ENCODE data around the gene FAXDC2. TPM values are rescaled to one million over a fixed set of nuclear protein-coding genes. Genes with fewer than 3 reads are reported as not detected.
A peak's percentile ranks its signal among the peaks of the same experiment; 100 is the strongest.

FAXDC2 gene
- total RNA-seq, 2 experiments from 2014 or later, result not detected

DNA sequence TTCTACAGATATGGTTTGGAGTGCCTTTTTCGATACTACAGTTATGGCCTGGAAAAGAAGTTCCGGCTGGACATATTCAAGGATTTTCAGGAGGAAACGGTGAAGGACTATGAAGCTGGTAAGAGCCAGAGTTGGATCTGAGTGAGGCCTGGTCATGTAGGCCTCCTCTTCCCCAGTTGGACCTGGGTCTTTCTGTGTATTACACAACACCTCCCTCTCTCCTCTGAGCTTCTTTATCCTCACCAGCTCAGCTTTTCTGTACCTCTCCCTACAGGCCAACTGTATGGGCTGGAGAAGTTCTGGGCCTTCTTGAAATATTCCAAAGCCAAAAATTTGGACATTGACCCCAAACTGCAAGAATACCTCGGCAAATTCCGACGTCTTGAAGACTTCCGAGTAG is 39.2 kb downstream of the FAXDC2 start:
- H3K9me3 Mint-ChIP-seq (ENCODE audit: insufficient read depth), result no peaks in the 10 kb centered on the region
- H3K27me3 Mint-ChIP-seq (ENCODE audit: low read depth), result no peaks in the 10 kb centered on the region
- CTCF ChIA-PET, result interaction anchor here (1.0 to 1.1 kb wide), 3 partner anchors 18 to 160 kb away, joined by 4 to 7 read pairs (median 5); no protein-coding TSS in a partner anchor
- ATAC-seq (no peak), DNase-seq (no peak)
- POLR2A ChIA-PET, result no interaction called here
- H3K27ac Mint-ChIP-seq, result no peak overlapping the region
- peaks cover 40% of the 10 kb centered on the region for H3K4me1 Mint-ChIP-seq (ENCODE audit: low read depth)
- H3K4me3 Mint-ChIP-seq, result no peak overlapping the region
- peaks cover 77% of the 10 kb centered on the region for H3K36me3 Mint-ChIP-seq (ENCODE audit: low read depth)

DNA sequence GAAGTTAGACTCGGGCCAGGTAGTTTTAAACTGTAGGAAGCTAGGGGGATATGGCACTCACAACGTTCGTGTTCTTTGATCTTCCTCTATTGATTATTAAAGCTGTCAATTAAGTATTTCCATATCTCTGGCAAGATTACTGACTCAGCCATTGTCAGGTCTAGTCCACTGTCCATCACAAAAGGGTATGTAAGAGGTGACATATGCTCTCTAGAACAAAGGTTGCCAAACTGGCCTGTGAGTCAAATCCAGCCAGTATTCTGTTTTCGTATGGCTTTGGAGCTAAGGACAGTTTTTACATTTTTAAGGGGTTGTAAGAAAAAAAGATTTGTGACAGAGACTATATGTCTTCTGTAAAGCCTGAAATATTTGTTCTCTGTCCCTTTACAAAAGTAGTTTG is 44.2 kb downstream of the FAXDC2 start:
- ChIA-PET POLR2A (no interaction called here), CTCF (no interaction called here)
- no peaks in the 10 kb centered on the region for H3K27me3 Mint-ChIP-seq (ENCODE audit: low read depth)
- ATAC-seq (no peak), DNase-seq (no peak)
- H3K27ac Mint-ChIP-seq, result no peak overlapping the region
- peaks cover 18% of the 10 kb centered on the region for H3K4me1 Mint-ChIP-seq (ENCODE audit: low read depth)
- no peaks in the 10 kb centered on the region for H3K9me3 Mint-ChIP-seq (ENCODE audit: insufficient read depth)
- H3K36me3 Mint-ChIP-seq (ENCODE audit: low read depth), result peaks cover 73% of the 10 kb centered on the region
- no peak overlapping the region for H3K4me3 Mint-ChIP-seq

DNA sequence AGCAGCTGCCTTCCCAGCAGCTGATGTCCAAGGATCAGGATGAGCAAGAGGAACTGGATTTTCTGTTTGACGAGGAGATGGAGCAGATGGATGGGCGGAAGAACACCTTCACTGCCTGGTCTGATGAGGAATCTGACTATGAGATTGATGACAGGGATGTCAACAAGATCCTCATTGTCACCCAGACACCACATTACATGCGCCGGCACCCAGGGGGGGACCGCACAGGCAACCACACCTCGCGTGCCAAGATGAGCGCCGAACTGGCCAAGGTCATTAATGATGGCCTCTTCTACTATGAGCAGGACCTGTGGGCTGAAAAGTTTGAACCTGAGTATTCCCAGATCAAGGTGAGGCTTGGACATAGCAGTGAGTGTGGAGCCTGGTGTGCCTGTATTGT is 48.4 kb downstream of the FAXDC2 start:
- POLR2A ChIA-PET, result no interaction called here
- ATAC-seq, result no peak
- H3K27ac Mint-ChIP-seq, result peak overlapping the region; percentile 41

GRCh38 chr5:154801083-154801482 is 49.3 kb downstream of the FAXDC2 start:
- ATAC-seq, result no peak
- H3K4me1 Mint-ChIP-seq (ENCODE audit: low read depth), result peaks cover 34% of the 10 kb centered on the region
- peaks cover 80% of the 10 kb centered on the region for H3K36me3 Mint-ChIP-seq (ENCODE audit: low read depth)
- no peaks in the 10 kb centered on the region for H3K9me3 Mint-ChIP-seq (ENCODE audit: insufficient read depth)
- no peak overlapping the region for H3K4me3 Mint-ChIP-seq
- DNase-seq, result no peak
- POLR2A ChIA-PET, result no interaction called here
- CTCF ChIA-PET, result no interaction called here
- H3K27me3 Mint-ChIP-seq (ENCODE audit: low read depth), result no peaks in the 10 kb centered on the region
- H3K27ac Mint-ChIP-seq, result peak overlapping the region; percentile 2

More for the DNA sequence above, 48.4 kb downstream of the FAXDC2 start:
- CTCF ChIA-PET, result no interaction called here
- Mint-ChIP-seq H3K4me1 (ENCODE audit: low read depth) (peaks cover 32% of the 10 kb centered on the region), H3K4me3 (no peak overlapping the region), H3K36me3 (ENCODE audit: low read depth) (peaks cover 79% of the 10 kb centered on the region), H3K9me3 (ENCODE audit: insufficient read depth) (no peaks in the 10 kb centered on the region), H3K27me3 (ENCODE audit: low read depth) (no peaks in the 10 kb centered on the region)
- DNase-seq, result no peak

GRCh38 chr5:154800582-154800981 is 49.8 kb downstream of the FAXDC2 start:
- ATAC-seq (no peak), DNase-seq (no peak)
- Mint-ChIP-seq H3K4me1 (ENCODE audit: low read depth) (peaks cover 34% of the 10 kb centered on the region), H3K36me3 (ENCODE audit: low read depth) (peaks cover 78% of the 10 kb centered on the region), H3K9me3 (ENCODE audit: insufficient read depth) (no peaks in the 10 kb centered on the region), H3K4me3 (no peak overlapping the region), H3K27me3 (ENCODE audit: low read depth) (no peaks in the 10 kb centered on the region), H3K27ac (no peak overlapping the region)
- ChIA-PET CTCF (interaction anchor here (2.1 kb wide), 1 partner anchor 9 kb away, joined by 5 read pairs; no protein-coding TSS in a partner anchor), POLR2A (no interaction called here)

GRCh38 chr5:154797762-154798161 is 52.6 kb downstream of the FAXDC2 start:
- Mint-ChIP-seq H3K36me3 (ENCODE audit: low read depth) (peaks cover 72% of the 10 kb centered on the region), H3K27me3 (ENCODE audit: low read depth) (no peaks in the 10 kb centered on the region), H3K9me3 (ENCODE audit: insufficient read depth) (no peaks in the 10 kb centered on the region), H3K27ac (no peak overlapping the region), H3K4me3 (no peak overlapping the region), H3K4me1 (ENCODE audit: low read depth) (peaks cover 28% of the 10 kb centered on the region)
- DNase-seq (no peak), ATAC-seq (no peak)
- CTCF ChIA-PET, result no interaction called here
- POLR2A ChIA-PET, result no interaction called here

GRCh38 chr5:154795235-154795596 is 55.2 kb downstream of the FAXDC2 start:
- ATAC-seq (no peak), DNase-seq (no peak)
- POLR2A ChIA-PET, result interaction anchor here (0.6 kb wide), 1 partner anchor 63 kb away, joined by 4 read pairs; the partner anchor contains the start of gene CNOT8
- no peak overlapping the region for H3K27ac Mint-ChIP-seq
- CTCF ChIA-PET, result no interaction called here
- H3K4me1 Mint-ChIP-seq (ENCODE audit: low read depth), result peaks cover 27% of the 10 kb centered on the region
- no peaks in the 10 kb centered on the region for H3K27me3 Mint-ChIP-seq (ENCODE audit: low read depth)
- H3K36me3 Mint-ChIP-seq (ENCODE audit: low read depth), result peaks cover 68% of the 10 kb centered on the region
- no peak overlapping the region for H3K4me3 Mint-ChIP-seq
- no peaks in the 10 kb centered on the region for H3K9me3 Mint-ChIP-seq (ENCODE audit: insufficient read depth)

DNA sequence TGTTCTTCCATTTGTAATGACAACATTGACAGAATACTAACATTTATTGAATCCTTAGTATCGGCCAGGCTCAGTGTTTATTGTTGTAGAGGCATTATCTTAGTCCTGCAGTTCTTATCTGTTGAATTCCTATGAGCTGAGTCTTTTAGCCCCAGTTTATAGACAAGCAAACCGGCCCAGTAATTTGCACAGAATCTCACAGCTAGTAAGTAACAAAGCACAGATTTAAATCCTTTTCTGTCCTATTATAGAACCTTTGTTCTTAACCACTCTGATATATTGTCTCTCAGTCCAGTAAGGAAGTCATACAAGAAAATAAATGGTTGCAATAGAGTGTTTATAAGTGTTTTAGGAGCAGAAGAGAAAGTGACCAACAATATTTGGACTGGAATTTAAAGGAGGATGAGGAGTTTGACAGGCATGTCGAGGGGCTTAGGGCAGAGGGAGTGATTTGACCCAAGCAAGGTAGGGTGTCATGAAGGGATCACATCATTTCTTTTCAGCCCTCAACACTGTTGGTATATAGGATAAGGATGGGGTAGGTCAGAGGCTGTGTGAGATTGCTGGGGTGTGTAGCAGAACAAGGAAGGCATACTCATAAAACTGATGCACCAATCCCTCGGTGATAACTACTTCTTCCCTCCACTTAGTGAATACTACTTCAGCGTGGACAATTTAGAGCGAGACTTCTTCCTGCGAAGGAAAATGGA is 55.7 kb downstream of the FAXDC2 start:
- Mint-ChIP-seq H3K4me3 (no peak overlapping the region), H3K27ac (no peak overlapping the region), H3K4me1 (ENCODE audit: low read depth) (peaks cover 26% of the 10 kb centered on the region), H3K36me3 (ENCODE audit: low read depth) (peaks cover 66% of the 10 kb centered on the region), H3K27me3 (ENCODE audit: low read depth) (no peaks in the 10 kb centered on the region), H3K9me3 (ENCODE audit: insufficient read depth) (no peaks in the 10 kb centered on the region)
- DNase-seq (no peak), ATAC-seq (no peak)
- POLR2A ChIA-PET, result no interaction called here
- CTCF ChIA-PET, result no interaction called here

GRCh38 chr5:154793599-154794524 is 56.5 kb downstream of the FAXDC2 start:
- Mint-ChIP-seq H3K4me3 (no peak overlapping the region), H3K36me3 (ENCODE audit: low read depth) (peaks cover 60% of the 10 kb centered on the region), H3K4me1 (ENCODE audit: low read depth) (peaks cover 19% of the 10 kb centered on the region), H3K9me3 (ENCODE audit: insufficient read depth) (no peaks in the 10 kb centered on the region), H3K27me3 (ENCODE audit: low read depth) (no peaks in the 10 kb centered on the region), H3K27ac (no peak overlapping the region)
- no peak for ATAC-seq
- ChIA-PET CTCF (no interaction called here), POLR2A (no interaction called here)
- DNase-seq, result no peak

DNA sequence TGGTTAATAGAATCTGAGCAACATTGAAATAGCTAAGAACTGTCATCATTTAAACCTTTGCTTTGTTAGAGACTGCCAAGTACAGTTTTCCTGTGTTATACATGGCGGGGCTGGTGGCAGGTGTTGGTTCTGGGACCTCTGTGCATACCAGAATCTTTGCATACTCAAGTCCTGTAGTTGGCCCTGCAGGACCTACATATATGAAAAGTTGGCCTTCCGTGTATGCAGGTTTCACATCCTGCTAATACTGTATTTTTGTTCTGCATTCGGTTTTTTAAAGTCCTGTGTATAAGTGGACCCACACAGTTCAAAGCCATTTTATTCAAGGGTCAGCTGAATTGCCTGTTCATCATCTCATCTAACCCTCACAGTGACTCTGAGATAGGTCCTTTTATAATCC is 58.9 kb downstream of the FAXDC2 start:
- ATAC-seq, result no peak
- Mint-ChIP-seq H3K27me3 (ENCODE audit: low read depth) (no peaks in the 10 kb centered on the region), H3K36me3 (ENCODE audit: low read depth) (peaks cover 47% of the 10 kb centered on the region), H3K4me1 (ENCODE audit: low read depth) (peaks cover 40% of the 10 kb centered on the region), H3K9me3 (ENCODE audit: insufficient read depth) (no peaks in the 10 kb centered on the region), H3K4me3 (no peak overlapping the region), H3K27ac (no peak overlapping the region)
- POLR2A ChIA-PET, result no interaction called here
- CTCF ChIA-PET, result no interaction called here
- DNase-seq, result no peak

DNA sequence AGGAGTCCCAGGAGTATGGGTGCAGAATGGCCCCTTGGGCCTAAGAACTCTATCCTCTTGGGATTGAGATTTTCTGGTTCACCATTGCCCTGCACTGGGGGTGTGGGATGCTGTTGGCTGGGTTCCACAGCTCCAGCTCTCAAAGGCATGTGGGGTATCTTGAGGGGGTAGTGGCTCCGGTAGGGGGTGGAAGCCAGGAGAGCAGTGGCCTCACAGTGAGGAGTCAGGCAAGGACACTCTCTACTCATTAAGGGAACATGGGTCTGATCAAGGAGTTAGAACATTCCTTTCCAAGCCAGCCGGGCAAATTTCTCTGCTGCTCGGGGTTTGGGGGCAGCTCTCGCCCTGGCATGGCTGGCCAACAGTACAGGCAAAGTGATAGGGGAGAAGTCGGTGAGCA is 62.2 kb downstream of the FAXDC2 start:
- DNase-seq (no peak), ATAC-seq (peak; percentile 41)
- H3K4me1 Mint-ChIP-seq (ENCODE audit: low read depth), result peaks cover 64% of the 10 kb centered on the region
- H3K27me3 Mint-ChIP-seq (ENCODE audit: low read depth), result no peaks in the 10 kb centered on the region
- CTCF ChIA-PET, result no interaction called here
- H3K4me3 Mint-ChIP-seq, result no peak overlapping the region
- no peaks in the 10 kb centered on the region for H3K9me3 Mint-ChIP-seq (ENCODE audit: insufficient read depth)
- peak overlapping the region; percentile 89 for H3K27ac Mint-ChIP-seq
- H3K36me3 Mint-ChIP-seq (ENCODE audit: low read depth), result peaks cover 31% of the 10 kb centered on the region
- POLR2A ChIA-PET, result no interaction called here

GRCh38 chr5:154786414-154786813 is 64.0 kb downstream of the FAXDC2 start:
- ChIA-PET CTCF (no interaction called here), POLR2A (no interaction called here)
- Mint-ChIP-seq H3K27me3 (ENCODE audit: low read depth) (no peaks in the 10 kb centered on the region), H3K4me3 (no peak overlapping the region), H3K4me1 (ENCODE audit: low read depth) (peaks cover 63% of the 10 kb centered on the region), H3K27ac (no peak overlapping the region), H3K36me3 (ENCODE audit: low read depth) (peaks cover 18% of the 10 kb centered on the region), H3K9me3 (ENCODE audit: insufficient read depth) (no peaks in the 10 kb centered on the region)
- DNase-seq (no peak), ATAC-seq (no peak)
